A549 (cell line): ENCODE measurements around the gene ARID5B.

Experiments
- KDM1A ChIP-seq: fragments of 200-600 bp; sonication (generic); IDR thresholded peaks from 2 replicates; pipeline ENCODE4 v1.6.1; 2016; ENCODE audit warnings: low read depth, mild to moderate bottlenecking
- MAFK ChIP-seq: fragments of 450-650 bp; IDR thresholded peaks from 2 replicates; pipeline ENCODE4 v1.6.1; 2014; ENCODE audit not compliant: partially characterized antibody
- TF ChIP-seq, protein P1 (sequence below): fragments of >200 bp; sonication (Bioruptor Twin); formaldehyde crosslinking; IDR thresholded peaks from 3 replicates; pipeline ENCODE4 v1.5.1; 2016

DNA sequence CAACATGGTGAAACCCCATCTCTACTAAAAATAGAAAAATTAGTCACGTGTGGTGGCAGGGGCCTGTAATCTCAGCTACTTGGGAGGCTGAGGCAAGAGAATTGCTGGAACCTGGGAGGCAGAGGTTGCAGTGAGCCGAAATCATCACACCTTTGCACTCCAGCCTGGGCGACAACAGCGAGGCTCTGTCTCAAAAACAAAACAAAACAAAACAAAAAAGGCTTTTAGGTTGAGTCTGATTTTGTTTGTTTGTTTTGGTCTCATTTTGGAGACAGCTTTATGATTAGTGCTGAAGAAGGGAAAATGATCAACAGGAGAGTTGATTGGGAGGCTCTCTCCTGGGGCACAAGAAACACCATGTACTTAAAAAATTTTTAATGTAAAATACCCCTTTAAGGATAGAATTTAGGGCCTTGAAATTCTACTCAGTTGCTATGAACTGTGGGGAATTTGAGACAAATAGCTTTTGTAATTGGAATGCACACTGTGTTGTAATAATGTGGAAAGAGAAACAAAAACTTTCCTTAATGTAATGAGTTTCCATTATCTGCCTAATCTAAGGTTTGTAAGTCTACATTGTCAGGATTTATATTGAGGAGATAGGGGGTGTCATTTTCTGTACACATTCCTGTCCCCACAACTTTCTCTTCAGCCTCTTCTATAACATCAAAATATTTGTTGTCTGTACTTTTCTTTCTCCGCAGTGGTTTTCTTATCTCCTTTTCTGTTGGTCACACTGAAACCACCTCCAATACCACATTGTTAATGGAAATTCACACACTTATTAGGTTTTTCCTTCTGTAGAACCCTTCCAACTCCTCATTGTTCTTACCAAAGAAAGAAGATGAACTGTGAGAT is 41.3 kb downstream of the ARID5B start:
- TF ChIP-seq, protein P1, sequence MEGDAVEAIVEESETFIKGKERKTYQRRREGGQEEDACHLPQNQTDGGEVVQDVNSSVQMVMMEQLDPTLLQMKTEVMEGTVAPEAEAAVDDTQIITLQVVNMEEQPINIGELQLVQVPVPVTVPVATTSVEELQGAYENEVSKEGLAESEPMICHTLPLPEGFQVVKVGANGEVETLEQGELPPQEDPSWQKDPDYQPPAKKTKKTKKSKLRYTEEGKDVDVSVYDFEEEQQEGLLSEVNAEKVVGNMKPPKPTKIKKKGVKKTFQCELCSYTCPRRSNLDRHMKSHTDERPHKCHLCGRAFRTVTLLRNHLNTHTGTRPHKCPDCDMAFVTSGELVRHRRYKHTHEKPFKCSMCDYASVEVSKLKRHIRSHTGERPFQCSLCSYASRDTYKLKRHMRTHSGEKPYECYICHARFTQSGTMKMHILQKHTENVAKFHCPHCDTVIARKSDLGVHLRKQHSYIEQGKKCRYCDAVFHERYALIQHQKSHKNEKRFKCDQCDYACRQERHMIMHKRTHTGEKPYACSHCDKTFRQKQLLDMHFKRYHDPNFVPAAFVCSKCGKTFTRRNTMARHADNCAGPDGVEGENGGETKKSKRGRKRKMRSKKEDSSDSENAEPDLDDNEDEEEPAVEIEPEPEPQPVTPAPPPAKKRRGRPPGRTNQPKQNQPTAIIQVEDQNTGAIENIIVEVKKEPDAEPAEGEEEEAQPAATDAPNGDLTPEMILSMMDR, result no peak
- TF ChIP-seq MAFK (no peak), KDM1A (no peak)
